ENCODE results near the gene IL36G.

The IL36G gene

GRCh38 chr2:112938904-112939303 is 38.9 kb upstream of the IL36G start:
- Histone ChIP-seq H3K79me2 (ENCODE audit: insufficient read depth, low read length) (no peaks in the 10 kb centered on the region), H2AFZ (ENCODE audit: low read depth, low read length) (no peak overlapping the region), H3K9ac (ENCODE audit: low read depth, low read length) (no peak overlapping the region), H3K9me3 (ENCODE audit: insufficient read depth, low read length, severe bottlenecking) (no peaks in the 10 kb centered on the region), H4K20me1 (ENCODE audit: insufficient read depth, low read length) (no peaks in the 10 kb centered on the region), H3K36me3 (ENCODE audit: insufficient read depth, low read length) (no peaks in the 10 kb centered on the region), H3K4me1 (ENCODE audit: insufficient read depth, low read length) (no peaks in the 10 kb centered on the region), H3K4me3 (ENCODE audit: low read depth in 1 of 2, low read length in 2 of 2) (no peak overlapping the region), H3K27me3 (ENCODE audit: insufficient read depth, low read length, poor library complexity) (peaks cover 3% of the 10 kb centered on the region), H3K4me2 (ENCODE audit: insufficient read depth, low read length) (no peak overlapping the region), H3K27ac (ENCODE audit: low read length) (no peak overlapping the region)
- TF ChIP-seq CTCF (IDR thresholded peaks at IDR 0.05; ENCODE audit: borderline replicate concordance, extremely low read depth, low read length, poor library complexity, severe bottlenecking), result no peak
- TF ChIP-seq EZH2 (IDR thresholded peaks at IDR 0.05; ENCODE audit: borderline replicate concordance, low read depth, low read length, severe bottlenecking), result no peak
- ATAC-seq (ENCODE audit: insufficient read depth, low read depth), result no peak; the same call in 2 of the 3 replicates
- DNase-seq, result peak; percentile 22

DNA sequence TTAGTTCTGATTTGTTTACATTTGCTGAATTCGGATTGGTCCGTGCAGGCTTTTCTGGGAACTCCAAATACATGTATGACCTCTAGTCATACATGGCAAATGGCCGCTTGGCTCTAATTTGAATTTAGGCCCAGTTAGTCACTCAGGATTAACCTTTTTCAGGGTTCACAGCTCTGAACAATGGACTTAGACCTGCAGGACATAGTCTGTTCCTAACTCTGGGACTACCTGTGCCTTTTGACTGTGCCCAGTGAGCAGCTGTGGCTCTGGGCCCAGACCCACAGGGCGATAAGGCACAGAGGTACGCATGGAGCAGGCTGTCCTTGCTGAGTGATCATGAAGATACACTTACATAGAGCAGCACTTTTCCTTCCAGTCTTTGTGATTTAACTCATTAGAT is 38.4 kb upstream of the IL36G start:
- H3K27me3 ChIP-seq (ENCODE audit: insufficient read depth, low read length, poor library complexity), result peaks cover 3% of the 10 kb centered on the region
- H3K4me1 ChIP-seq (ENCODE audit: insufficient read depth, low read length), result no peaks in the 10 kb centered on the region
- no peak overlapping the region for H3K9ac ChIP-seq (ENCODE audit: low read depth, low read length)
- no peak for DNase-seq
- no peak overlapping the region for H3K4me2 ChIP-seq (ENCODE audit: insufficient read depth, low read length)
- H3K36me3 ChIP-seq (ENCODE audit: insufficient read depth, low read length), result no peaks in the 10 kb centered on the region
- TF ChIP-seq CTCF (IDR thresholded peaks at IDR 0.05; ENCODE audit: borderline replicate concordance, extremely low read depth, low read length, poor library complexity, severe bottlenecking) (no peak), EZH2 (IDR thresholded peaks at IDR 0.05; ENCODE audit: borderline replicate concordance, low read depth, low read length, severe bottlenecking) (no peak)
- no peak overlapping the region for H2AFZ ChIP-seq (ENCODE audit: low read depth, low read length)
- H4K20me1 ChIP-seq (ENCODE audit: insufficient read depth, low read length), result no peaks in the 10 kb centered on the region
- H3K4me3 ChIP-seq (ENCODE audit: low read depth in 1 of 2, low read length in 2 of 2), result no peak overlapping the region
- no peak for ATAC-seq (ENCODE audit: insufficient read depth, low read depth)
- H3K79me2 ChIP-seq (ENCODE audit: insufficient read depth, low read length), result no peaks in the 10 kb centered on the region
- no peaks in the 10 kb centered on the region for H3K9me3 ChIP-seq (ENCODE audit: insufficient read depth, low read length, severe bottlenecking)
- no peak overlapping the region for H3K27ac ChIP-seq (ENCODE audit: low read length)

- Histone ChIP-seq H4K20me1 (ENCODE audit: insufficient read depth, low read length) (no peaks in the 10 kb centered on the region), H3K9ac (ENCODE audit: low read depth, low read length) (no peak overlapping the region), H3K4me3 (ENCODE audit: low read depth in 1 of 2, low read length in 2 of 2) (no peak overlapping the region), H3K27me3 (ENCODE audit: insufficient read depth, low read length, poor library complexity) (peaks cover 3% of the 10 kb centered on the region), H3K4me2 (ENCODE audit: insufficient read depth, low read length) (no peak overlapping the region), H3K4me1 (ENCODE audit: insufficient read depth, low read length) (no peaks in the 10 kb centered on the region), H3K79me2 (ENCODE audit: insufficient read depth, low read length) (no peaks in the 10 kb centered on the region), H3K27ac (ENCODE audit: low read length) (no peak overlapping the region), H3K9me3 (ENCODE audit: insufficient read depth, low read length, severe bottlenecking) (no peaks in the 10 kb centered on the region), H3K36me3 (ENCODE audit: insufficient read depth, low read length) (no peaks in the 10 kb centered on the region), H2AFZ (ENCODE audit: low read depth, low read length) (no peak overlapping the region)
- no peak for TF ChIP-seq CTCF (IDR thresholded peaks at IDR 0.05; ENCODE audit: borderline replicate concordance, extremely low read depth, low read length, poor library complexity, severe bottlenecking)
- TF ChIP-seq EZH2 (IDR thresholded peaks at IDR 0.05; ENCODE audit: borderline replicate concordance, low read depth, low read length, severe bottlenecking), result no peak
- DNase-seq (no peak), ATAC-seq (ENCODE audit: insufficient read depth, low read depth) (no peak)
Measured at GRCh38 chr2:112940859-112941625, 36.8 kb upstream of the IL36G start.

Measured in DND-41 (cell line).